Ishikawa (cell line): ENCODE data around the gene BRWD1.
A peak's percentile ranks its signal among the peaks of the same experiment; 100 is the strongest.

Source experiments
- CEBPB ChIP-seq: IDR thresholded peaks from 2 replicates; pipeline ENCODE4 v1.6.1; 2012
- CREB1 ChIP-seq: IDR thresholded peaks from 2 replicates; pipeline ENCODE4 v1.6.1; 2012; ENCODE audit warnings: low read depth
- EGR1 ChIP-seq: IDR thresholded peaks from 2 replicates; pipeline ENCODE4 v1.6.1; 2012
- EP300 ChIP-seq: IDR thresholded peaks from 2 replicates; pipeline ENCODE4 v1.6.1; 2012; ENCODE audit warnings: borderline replicate concordance
- FOXM1 ChIP-seq: IDR thresholded peaks from 2 replicates; pipeline ENCODE4 v1.6.1; 2012; ENCODE audit warnings: low read depth, borderline replicate concordance
- NFIC ChIP-seq: IDR thresholded peaks from 2 replicates; pipeline ENCODE4 v1.6.1; 2012
- RAD21 ChIP-seq: IDR thresholded peaks from 2 replicates; pipeline ENCODE4 v1.6.1; 2012; ENCODE audit warnings: low read depth
- TAF1 ChIP-seq: IDR thresholded peaks from 2 replicates; pipeline ENCODE4 v1.6.1; 2012; ENCODE audit warnings: low read depth, mild to moderate bottlenecking
- TCF12 ChIP-seq: IDR thresholded peaks from 2 replicates; pipeline ENCODE4 v1.6.1; 2012; ENCODE audit warnings: low read depth
- TEAD4 ChIP-seq: IDR thresholded peaks from 2 replicates; pipeline ENCODE4 v1.6.1; 2012
- YY1 ChIP-seq: IDR thresholded peaks from 2 replicates; pipeline ENCODE4 v1.6.1; 2012; ENCODE audit warnings: low read depth
- ZBTB7A ChIP-seq: IDR thresholded peaks from 2 replicates; pipeline ENCODE4 v1.6.1; 2012; ENCODE audit warnings: low read depth
- TF ChIP-seq, protein P1 (sequence below): IDR thresholded peaks from 2 replicates; pipeline ENCODE4 v1.6.1; 2012; ENCODE audit warnings: low read depth, mild to moderate bottlenecking
- TF ChIP-seq, protein P2 (sequence below): IDR thresholded peaks from 2 replicates; pipeline ENCODE4 v1.6.1; 2012
- TF ChIP-seq, protein P3 (sequence below): IDR thresholded peaks from 2 replicates; pipeline ENCODE4 v1.6.1; 2012

Gene BRWD1

DNA sequence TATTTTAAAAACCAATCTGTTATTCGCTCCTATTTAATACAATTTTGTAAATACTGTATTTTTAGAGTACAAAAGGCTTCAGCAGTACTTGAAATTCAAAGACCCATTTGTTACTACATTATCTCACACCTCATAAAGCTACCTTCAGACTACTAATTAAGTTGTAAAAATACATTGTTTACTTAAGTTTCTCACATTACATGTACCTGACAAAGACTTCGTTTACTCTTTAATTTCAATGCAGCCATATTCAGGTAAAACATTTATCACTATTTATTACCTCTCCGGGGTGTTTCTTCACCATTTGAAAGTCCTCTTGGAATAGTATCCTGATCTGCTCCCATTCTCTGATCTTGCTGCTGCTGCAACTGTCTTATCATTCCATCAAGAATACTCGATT, 55.2 kb downstream of the BRWD1 start:
- TF ChIP-seq TCF12 (no peak), YY1 (no peak), CEBPB (no peak), TAF1 (no peak)
- TF ChIP-seq, protein P1, sequence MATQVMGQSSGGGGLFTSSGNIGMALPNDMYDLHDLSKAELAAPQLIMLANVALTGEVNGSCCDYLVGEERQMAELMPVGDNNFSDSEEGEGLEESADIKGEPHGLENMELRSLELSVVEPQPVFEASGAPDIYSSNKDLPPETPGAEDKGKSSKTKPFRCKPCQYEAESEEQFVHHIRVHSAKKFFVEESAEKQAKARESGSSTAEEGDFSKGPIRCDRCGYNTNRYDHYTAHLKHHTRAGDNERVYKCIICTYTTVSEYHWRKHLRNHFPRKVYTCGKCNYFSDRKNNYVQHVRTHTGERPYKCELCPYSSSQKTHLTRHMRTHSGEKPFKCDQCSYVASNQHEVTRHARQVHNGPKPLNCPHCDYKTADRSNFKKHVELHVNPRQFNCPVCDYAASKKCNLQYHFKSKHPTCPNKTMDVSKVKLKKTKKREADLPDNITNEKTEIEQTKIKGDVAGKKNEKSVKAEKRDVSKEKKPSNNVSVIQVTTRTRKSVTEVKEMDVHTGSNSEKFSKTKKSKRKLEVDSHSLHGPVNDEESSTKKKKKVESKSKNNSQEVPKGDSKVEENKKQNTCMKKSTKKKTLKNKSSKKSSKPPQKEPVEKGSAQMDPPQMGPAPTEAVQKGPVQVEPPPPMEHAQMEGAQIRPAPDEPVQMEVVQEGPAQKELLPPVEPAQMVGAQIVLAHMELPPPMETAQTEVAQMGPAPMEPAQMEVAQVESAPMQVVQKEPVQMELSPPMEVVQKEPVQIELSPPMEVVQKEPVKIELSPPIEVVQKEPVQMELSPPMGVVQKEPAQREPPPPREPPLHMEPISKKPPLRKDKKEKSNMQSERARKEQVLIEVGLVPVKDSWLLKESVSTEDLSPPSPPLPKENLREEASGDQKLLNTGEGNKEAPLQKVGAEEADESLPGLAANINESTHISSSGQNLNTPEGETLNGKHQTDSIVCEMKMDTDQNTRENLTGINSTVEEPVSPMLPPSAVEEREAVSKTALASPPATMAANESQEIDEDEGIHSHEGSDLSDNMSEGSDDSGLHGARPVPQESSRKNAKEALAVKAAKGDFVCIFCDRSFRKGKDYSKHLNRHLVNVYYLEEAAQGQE = no peak
- TF ChIP-seq, protein P2, sequence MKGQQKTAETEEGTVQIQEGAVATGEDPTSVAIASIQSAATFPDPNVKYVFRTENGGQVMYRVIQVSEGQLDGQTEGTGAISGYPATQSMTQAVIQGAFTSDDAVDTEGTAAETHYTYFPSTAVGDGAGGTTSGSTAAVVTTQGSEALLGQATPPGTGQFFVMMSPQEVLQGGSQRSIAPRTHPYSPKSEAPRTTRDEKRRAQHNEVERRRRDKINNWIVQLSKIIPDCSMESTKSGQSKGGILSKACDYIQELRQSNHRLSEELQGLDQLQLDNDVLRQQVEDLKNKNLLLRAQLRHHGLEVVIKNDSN = no peak

- TF ChIP-seq NFIC = 0 out of 2 replicates have a peak, but pooled peaks have one; percentile 9
- TF ChIP-seq CREB1 = no peak
- no peak for TF ChIP-seq TEAD4
- TF ChIP-seq, protein P2 = no peak
Observed at GRCh38 chr21:39251326-39251725, 62.1 kb downstream of the BRWD1 start.

DNA sequence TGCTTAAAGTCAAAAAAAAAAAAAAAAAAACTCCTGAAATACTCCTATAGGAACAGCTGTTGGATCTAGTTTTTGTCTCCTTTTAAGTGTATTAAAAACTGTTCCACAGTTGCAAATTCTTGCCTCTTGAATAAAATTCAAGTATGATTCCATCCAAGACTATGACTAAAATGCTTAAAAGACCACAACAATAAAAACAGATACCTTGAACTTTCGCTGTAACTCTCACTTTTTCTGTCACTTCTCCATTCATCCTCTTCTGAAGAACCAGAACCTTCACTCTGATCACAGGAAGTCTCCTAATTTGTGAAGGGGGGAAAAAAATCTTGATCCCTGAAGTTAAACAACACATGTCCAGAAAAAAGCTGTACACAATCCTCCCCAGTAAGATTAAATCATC, 75.2 kb downstream of the BRWD1 start:
- no peak for TF ChIP-seq ZBTB7A
- TF ChIP-seq RAD21 = no peak
- no peak for TF ChIP-seq TAF1
- TF ChIP-seq, protein P2 = no peak
- TF ChIP-seq CREB1 = no peak
- TF ChIP-seq, protein P1 = no peak
- TF ChIP-seq FOXM1 = no peak
- no peak for TF ChIP-seq YY1
- no peak for TF ChIP-seq TCF12

DNA sequence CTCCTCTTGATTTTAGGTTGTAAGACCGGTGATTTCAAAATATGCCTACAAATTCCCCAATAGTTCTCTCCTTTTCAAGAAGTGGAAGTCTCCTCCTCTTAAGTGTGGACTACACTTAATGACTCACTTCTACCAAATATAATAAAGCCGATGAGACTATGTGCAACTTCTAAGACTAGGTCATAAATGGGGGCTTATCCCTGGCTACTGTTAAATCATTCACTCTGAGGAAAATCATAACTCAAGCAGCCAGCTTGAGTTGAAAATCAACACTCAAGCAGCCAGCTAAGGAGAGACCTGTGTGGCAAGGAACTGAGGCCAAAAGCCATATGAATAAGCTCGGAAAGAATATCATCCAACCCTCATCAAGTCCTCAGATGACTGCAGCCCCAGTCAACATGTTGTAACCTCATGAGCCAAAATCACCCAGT, 80.6 kb downstream of the BRWD1 start:
- no peak for TF ChIP-seq CREB1
- no peak for TF ChIP-seq TEAD4
- TF ChIP-seq, protein P1 = no peak
- TF ChIP-seq NFIC = no peak
- TF ChIP-seq YY1 = no peak
- TF ChIP-seq FOXM1 = no peak
- no peak for TF ChIP-seq ZBTB7A
- no peak for TF ChIP-seq EGR1
- TF ChIP-seq, protein P3, sequence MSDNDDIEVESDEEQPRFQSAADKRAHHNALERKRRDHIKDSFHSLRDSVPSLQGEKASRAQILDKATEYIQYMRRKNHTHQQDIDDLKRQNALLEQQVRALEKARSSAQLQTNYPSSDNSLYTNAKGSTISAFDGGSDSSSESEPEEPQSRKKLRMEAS = no peak
- no peak for TF ChIP-seq EP300
- no peak for TF ChIP-seq TAF1
- TF ChIP-seq TCF12 = no peak
- TF ChIP-seq RAD21 = no peak
- TF ChIP-seq, protein P2 = no peak
- no peak for TF ChIP-seq CEBPB

DNA sequence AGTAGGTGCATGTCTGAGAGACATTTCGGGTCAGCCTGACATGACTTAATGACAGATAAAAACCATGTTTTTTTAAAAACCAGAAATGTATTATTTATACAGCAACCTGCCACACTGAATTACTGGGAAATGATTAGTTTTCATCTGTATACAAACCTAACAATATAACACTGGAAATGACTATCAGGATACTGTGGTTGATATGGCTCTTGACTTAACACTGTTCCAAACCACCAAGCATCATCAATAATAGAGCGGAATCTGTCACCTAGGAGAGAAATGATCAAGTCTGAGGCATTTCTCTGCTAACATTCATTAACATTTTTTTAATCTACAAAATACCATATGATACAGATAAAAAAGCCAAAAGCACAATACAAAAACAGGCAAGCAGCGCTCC, 88.5 kb downstream of the BRWD1 start:
- TF ChIP-seq, protein P2 = no peak
- no peak for TF ChIP-seq NFIC
- no peak for TF ChIP-seq TCF12
- no peak for TF ChIP-seq CREB1
- TF ChIP-seq EGR1 = no peak
- TF ChIP-seq, protein P1 = no peak
- TF ChIP-seq ZBTB7A = no peak
- TF ChIP-seq RAD21 = no peak
- no peak for TF ChIP-seq YY1
- TF ChIP-seq, protein P3 = no peak
- no peak for TF ChIP-seq TEAD4
- TF ChIP-seq EP300 = no peak
- TF ChIP-seq FOXM1 = no peak
- TF ChIP-seq TAF1 = no peak
- TF ChIP-seq CEBPB = no peak
